Suprapubic skin (tissue), 4 donors: ENCODE results near the gene CMTM3. TPM values are rescaled to one million over a fixed set of nuclear protein-coding genes. Genes with fewer than 3 reads are reported as not detected.

Source experiments
- DNase-seq, 2 donors: peaks; one replicate each; pipeline ENCODE4 v3.0.0-alpha.2; 2019; ENCODE audit warnings: low spot score in 2 of 2
- H3K27ac ChIP-seq: fragments of 200-600 bp; sonication (generic); one replicate; pipeline ENCODE4 v1.5.1; 2019
- H3K27me3 ChIP-seq: fragments of 200-600 bp; sonication (generic); one replicate; pipeline ENCODE4 v1.5.1; 2019
- H3K36me3 ChIP-seq: fragments of 200-600 bp; sonication (generic); one replicate; pipeline ENCODE4 v1.5.1; 2019
- H3K4me1 ChIP-seq: fragments of 200-600 bp; sonication (generic); one replicate; pipeline ENCODE4 v1.5.1; 2019
- H3K4me3 ChIP-seq: fragments of 200-600 bp; sonication (generic); one replicate; pipeline ENCODE4 v1.5.1; 2019; ENCODE audit warnings: mild to moderate bottlenecking
- H3K9me3 ChIP-seq: fragments of 200-600 bp; sonication (generic); one replicate; pipeline ENCODE4 v1.5.1; 2019
- CTCF ChIP-seq, 2 donors: fragments of 200-600 bp in 1 of 2; fragments of 450-650 bp in 1 of 2; sonication (generic) in 1 of 2; IDR thresholded peaks; one replicate each; pipeline ENCODE4 v1.5.1; 2016 to 2019; ENCODE audit warnings: antibody characterized with exemption in 2 of 2, mild to moderate bottlenecking in 1 of 2, moderate library complexity in 1 of 2
- EP300 ChIP-seq: sonication (generic); formaldehyde crosslinking; IDR thresholded peaks from one replicate; pipeline ENCODE4 v1.6.1; 2017; ENCODE audit warnings: antibody characterized with exemption
- POLR2A ChIP-seq, 2 donors: fragments of 450-650 bp; IDR thresholded peaks; one replicate each; pipeline ENCODE4 v1.6.1; 2017; ENCODE audit warnings: antibody characterized with exemption in 2 of 2, mild to moderate bottlenecking in 2 of 2, moderate library complexity in 2 of 2
- POLR2AphosphoS5 ChIP-seq, 3 donors: sonication (generic); formaldehyde crosslinking; IDR thresholded peaks; one replicate each; pipeline ENCODE4 v1.6.1; 2017; ENCODE audit warnings: antibody characterized with exemption in 3 of 3
- WGBS: methylation state at CpG from one replicate; pipeline ENCODE4 v1.1.5; 2018; 5-methylcytosine and 5-hydroxymethylcytosine counted together
- total RNA-seq, 4 donors: library from RNA; depleted of rRNA; stranded (reverse); fragments of >200 nt; gene quantifications; one replicate each; pipeline ENCODE4 v1.1.0, GENCODE V29; 2016

CMTM3 gene
- total RNA-seq, 4 donors from 2014 or later, result 6.5 to 15.5 (median 9.2) TPM

- Histone ChIP-seq H3K36me3 (peaks cover 3% of the 10 kb centered on the region), H3K9me3 (no peaks in the 10 kb centered on the region), H3K27ac (no peak overlapping the region), H3K27me3 (no peaks in the 10 kb centered on the region), H3K4me1 (peaks cover 8% of the 10 kb centered on the region), H3K4me3 (no peak overlapping the region)
- 81% methylated on average over 3 of the region's 3 CpGs for WGBS
- no peak for DNase-seq
- TF ChIP-seq POLR2A (IDR thresholded peaks at IDR 0.05), result no peak
- no peak for TF ChIP-seq CTCF (IDR thresholded peaks at IDR 0.05)
- TF ChIP-seq POLR2AphosphoS5 (IDR thresholded peaks at IDR 0.05), result no peak
- TF ChIP-seq EP300, result no peak
These were observed 36.3 kb downstream of the CMTM3 start for GRCh38 chr16:66640724-66641314.

GRCh38 chr16:66641387-66641786 lies 36.9 kb downstream of the CMTM3 start:
- H3K4me3 ChIP-seq, result no peak overlapping the region
- no peak for DNase-seq
- H3K4me1 ChIP-seq, result peaks cover 8% of the 10 kb centered on the region
- H3K36me3 ChIP-seq, result peaks cover under 1% of the 10 kb centered on the region
- no peaks in the 10 kb centered on the region for H3K9me3 ChIP-seq
- no peak overlapping the region for H3K27ac ChIP-seq
- H3K27me3 ChIP-seq, result no peaks in the 10 kb centered on the region
- TF ChIP-seq POLR2AphosphoS5 (IDR thresholded peaks at IDR 0.05), result no peak
- TF ChIP-seq EP300, result no peak
- 97% methylated on average over 1 of the region's 1 CpG for WGBS

- Histone ChIP-seq H3K27me3 (no peaks in the 10 kb centered on the region), H3K4me1 (peaks cover 20% of the 10 kb centered on the region), H3K27ac (no peak overlapping the region), H3K36me3 (no peaks in the 10 kb centered on the region), H3K4me3 (no peak overlapping the region), H3K9me3 (no peaks in the 10 kb centered on the region)
- 94% methylated on average over 1 of the region's 1 CpG for WGBS
- DNase-seq, result no peak
- TF ChIP-seq CTCF (IDR thresholded peaks at IDR 0.05) (no peak), POLR2AphosphoS5 (IDR thresholded peaks at IDR 0.05) (no peak), EP300 (no peak), POLR2A (IDR thresholded peaks at IDR 0.05) (no peak)
These were observed 43.4 kb downstream of the CMTM3 start for GRCh38 chr16:66647866-66648265.

GRCh38 chr16:66649167-66649566 lies 44.7 kb downstream of the CMTM3 start:
- WGBS, result 98% methylated on average over 2 of the region's 2 CpGs
- Histone ChIP-seq H3K9me3 (no peaks in the 10 kb centered on the region), H3K27ac (no peak overlapping the region), H3K4me1 (peaks cover 24% of the 10 kb centered on the region), H3K27me3 (no peaks in the 10 kb centered on the region), H3K4me3 (no peak overlapping the region), H3K36me3 (no peaks in the 10 kb centered on the region)
- TF ChIP-seq EP300, result no peak
- TF ChIP-seq CTCF (IDR thresholded peaks at IDR 0.05), result no peak
- no peak for TF ChIP-seq POLR2AphosphoS5 (IDR thresholded peaks at IDR 0.05)
- no peak for TF ChIP-seq POLR2A (IDR thresholded peaks at IDR 0.05)
- no peak for DNase-seq

GRCh38 chr16:66649636-66650205 lies 45.2 kb downstream of the CMTM3 start:
- no peak for DNase-seq
- no peaks in the 10 kb centered on the region for H3K27me3 ChIP-seq
- peaks cover 24% of the 10 kb centered on the region for H3K4me1 ChIP-seq
- H3K27ac ChIP-seq, result no peak overlapping the region
- 60% methylated on average over 9 of the region's 9 CpGs for WGBS
- H3K36me3 ChIP-seq, result no peaks in the 10 kb centered on the region
- TF ChIP-seq EP300 (no peak), CTCF (IDR thresholded peaks at IDR 0.05) (no peak), POLR2A (IDR thresholded peaks at IDR 0.05) (no peak), POLR2AphosphoS5 (IDR thresholded peaks at IDR 0.05) (no peak)
- H3K4me3 ChIP-seq, result no peak overlapping the region
- no peaks in the 10 kb centered on the region for H3K9me3 ChIP-seq
